22Rv1 (cell line): ENCODE results near the gene WFS1.

Experiments used
- ZFX ChIP-seq: fragments of 450-650 bp; IDR thresholded peaks from 2 replicates; pipeline ENCODE4 v1.6.1; 2017; ENCODE audit warnings: antibody characterized with exemption, borderline replicate concordance
- TF ChIP-seq, protein P1 (sequence below): fragments of 450-650 bp; IDR thresholded peaks from 2 replicates; pipeline ENCODE4 v1.5.1; 2017; ENCODE audit warnings: mild to moderate bottlenecking

DNA sequence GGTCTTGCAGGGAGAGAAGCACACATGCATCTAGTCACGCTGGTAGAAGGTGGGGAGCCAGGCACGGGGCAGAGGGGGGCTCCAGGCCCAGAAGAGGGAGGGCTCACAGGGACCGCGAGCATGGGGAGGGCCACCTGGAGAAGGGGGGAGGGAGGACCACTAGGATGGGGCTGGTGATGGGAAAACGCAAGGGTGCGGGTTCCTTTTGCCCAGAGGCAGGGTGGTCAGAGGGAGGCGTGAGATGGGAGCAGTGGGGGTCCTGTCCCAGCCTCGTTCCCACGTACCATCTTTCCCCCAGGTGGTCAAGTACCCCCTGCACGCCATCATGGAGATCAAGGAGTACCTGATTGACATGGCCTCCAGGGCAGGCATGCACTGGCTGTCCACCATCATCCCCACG lies 30.7 kb downstream of the WFS1 start:
- TF ChIP-seq, protein P1, sequence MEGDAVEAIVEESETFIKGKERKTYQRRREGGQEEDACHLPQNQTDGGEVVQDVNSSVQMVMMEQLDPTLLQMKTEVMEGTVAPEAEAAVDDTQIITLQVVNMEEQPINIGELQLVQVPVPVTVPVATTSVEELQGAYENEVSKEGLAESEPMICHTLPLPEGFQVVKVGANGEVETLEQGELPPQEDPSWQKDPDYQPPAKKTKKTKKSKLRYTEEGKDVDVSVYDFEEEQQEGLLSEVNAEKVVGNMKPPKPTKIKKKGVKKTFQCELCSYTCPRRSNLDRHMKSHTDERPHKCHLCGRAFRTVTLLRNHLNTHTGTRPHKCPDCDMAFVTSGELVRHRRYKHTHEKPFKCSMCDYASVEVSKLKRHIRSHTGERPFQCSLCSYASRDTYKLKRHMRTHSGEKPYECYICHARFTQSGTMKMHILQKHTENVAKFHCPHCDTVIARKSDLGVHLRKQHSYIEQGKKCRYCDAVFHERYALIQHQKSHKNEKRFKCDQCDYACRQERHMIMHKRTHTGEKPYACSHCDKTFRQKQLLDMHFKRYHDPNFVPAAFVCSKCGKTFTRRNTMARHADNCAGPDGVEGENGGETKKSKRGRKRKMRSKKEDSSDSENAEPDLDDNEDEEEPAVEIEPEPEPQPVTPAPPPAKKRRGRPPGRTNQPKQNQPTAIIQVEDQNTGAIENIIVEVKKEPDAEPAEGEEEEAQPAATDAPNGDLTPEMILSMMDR, result no peak
- TF ChIP-seq ZFX, result no peak
